CD4-positive, alpha-beta T cell treated with Interleukin-6 for 4 hours (primary cell): ENCODE data around the gene MTHFD1L.
"Not testable (repeated sequence)": the region's sequence is repeated elsewhere in the genome, so short reads cannot be mapped to it uniquely, and the experiment has no call there.

ENCODE experiments used
- DNase-seq: peaks from one replicate; pipeline ENCODE4 v3.0.0-alpha.2; 2020; ENCODE audit warnings: mixed read lengths

The MTHFD1L gene

GRCh38 chr6:151021896-151022295, 156.4 kb downstream of the MTHFD1L start:
- DNase-seq = no peak

DNA sequence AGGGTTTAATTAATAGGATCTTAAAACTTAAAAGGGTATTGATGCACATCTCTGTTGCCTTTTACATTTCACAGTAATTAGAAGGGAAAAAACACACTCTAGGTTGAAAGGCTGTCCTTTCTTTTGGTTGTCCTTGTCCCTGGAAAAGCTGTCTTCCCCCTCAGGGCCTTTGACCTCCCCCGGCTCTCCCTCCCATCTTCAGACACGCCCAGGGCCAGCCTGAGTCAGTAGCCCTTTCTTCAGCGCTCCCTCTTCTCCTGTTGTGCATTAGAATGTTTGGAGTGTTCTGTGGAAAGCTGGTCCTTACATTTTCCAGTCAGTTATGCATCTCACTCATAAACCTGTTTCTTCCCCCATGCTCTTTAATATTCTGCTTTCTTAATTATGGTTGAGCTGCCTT, 157.0 kb downstream of the MTHFD1L start:
- DNase-seq = no peak

- no peak for DNase-seq
These were observed 157.8 kb downstream of the MTHFD1L start for GRCh38 chr6:151023342-151023741.

DNA sequence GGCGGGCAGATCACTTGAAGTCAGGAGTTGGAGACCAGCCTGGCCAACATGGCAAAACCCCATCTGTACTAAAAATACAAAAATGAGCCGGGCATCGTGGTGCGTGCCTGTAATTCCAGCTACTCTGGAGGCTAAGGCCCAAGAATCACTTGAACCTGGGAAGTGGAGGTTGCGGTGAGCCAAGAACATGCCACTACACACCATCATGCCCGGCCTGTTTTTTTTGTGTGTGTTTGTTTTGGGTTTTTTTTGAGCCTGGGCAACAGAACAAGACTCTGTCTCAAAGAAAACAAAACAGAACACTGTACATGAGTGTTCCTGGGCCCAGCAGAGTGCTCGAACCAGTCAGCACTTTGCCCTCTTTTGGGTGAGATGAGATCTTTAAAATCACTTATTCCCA, 159.1 kb downstream of the MTHFD1L start:
- DNase-seq = no peak

DNA sequence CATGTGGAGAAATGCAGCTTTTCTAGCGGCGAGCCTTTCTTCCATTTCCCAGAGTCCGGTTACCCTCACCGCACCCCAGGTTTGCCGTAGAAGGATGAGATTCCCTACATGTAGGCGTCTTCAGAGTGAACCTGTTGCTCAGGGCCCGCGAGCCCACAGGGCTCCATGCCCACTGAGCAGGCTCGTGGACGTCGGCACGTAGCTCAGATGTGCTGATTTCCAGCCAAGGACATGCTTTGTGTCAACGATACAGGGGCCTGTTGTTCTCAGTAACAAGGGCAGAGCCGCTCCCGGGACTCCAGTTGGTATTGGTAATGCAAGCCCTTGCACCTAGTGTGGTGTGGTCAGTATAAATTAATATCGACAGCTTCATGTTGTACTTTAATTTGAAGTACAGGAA, 159.6 kb downstream of the MTHFD1L start:
- no peak for DNase-seq

- no peak for DNase-seq
These were observed 160.7 kb downstream of the MTHFD1L start for GRCh38 chr6:151026041-151026663.

GRCh38 chr6:151027295-151027747, 161.8 kb downstream of the MTHFD1L start:
- no peak for DNase-seq

DNA sequence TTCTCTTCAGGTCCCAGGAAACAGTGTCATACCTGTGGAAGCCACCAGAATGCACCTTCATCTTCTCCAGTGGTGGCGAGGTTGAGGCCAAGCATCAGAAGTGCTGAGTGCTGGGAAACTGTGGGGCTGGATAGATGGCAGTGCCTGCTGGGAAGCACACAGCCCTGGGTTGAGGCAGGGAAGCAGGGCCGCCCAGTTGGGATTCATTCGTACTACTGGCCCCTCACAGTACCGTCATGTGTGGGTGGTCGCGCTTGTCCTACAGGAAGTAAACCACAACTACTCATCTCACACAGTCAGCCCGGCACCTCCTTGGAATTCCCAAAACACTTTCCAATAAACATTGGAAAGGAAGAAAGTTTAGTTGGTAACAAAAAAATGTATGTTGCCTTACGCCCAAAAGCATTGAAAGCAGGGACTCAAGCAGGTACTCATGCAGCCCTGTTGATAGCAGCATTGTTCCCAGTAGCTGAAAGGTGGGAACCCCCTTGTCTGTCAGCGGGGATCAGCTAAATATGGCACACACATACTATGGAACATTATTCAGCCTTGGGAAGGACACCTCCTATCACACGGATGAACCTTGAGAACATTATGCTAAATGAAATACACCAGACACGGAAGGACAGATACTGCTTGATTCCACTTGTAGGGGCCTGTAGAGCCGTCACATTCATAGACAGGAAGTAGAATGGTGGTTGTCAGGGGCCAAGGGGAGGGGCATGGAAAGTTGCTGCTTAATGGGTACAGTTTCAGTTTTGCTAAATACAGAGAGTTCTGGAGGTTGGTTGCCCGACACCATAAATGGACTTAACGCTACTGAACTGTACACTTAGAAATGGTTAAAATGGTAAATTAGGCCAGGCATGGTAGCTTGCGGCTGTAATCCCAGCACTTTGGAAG, 162.7 kb downstream of the MTHFD1L start:
- no peak for DNase-seq

- DNase-seq = no peak
These were observed 164.5 kb downstream of the MTHFD1L start for GRCh38 chr6:151029970-151030369.

DNA sequence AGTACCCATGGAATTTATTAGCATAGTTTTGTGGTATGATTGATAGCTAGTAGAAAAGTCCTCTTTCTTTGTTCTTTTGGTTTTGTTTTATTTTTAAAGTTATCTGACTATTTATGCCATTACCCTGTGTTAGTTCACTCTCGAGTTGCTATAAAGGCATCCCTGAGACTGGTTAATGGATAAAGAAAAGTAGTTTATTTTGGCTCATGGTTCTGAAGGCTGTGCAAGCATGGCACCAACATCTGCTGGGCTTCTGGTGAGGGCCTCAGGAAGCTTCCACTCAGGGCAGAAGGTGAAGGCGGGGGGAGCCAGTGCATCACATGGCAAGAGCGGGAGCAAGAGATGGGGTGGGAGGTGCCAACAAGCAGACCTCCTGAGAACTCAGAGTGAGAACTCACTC, 166.5 kb downstream of the MTHFD1L start:
- DNase-seq = no peak

GRCh38 chr6:151034825-151035781, 169.6 kb downstream of the MTHFD1L start:
- DNase-seq = no peak

DNA sequence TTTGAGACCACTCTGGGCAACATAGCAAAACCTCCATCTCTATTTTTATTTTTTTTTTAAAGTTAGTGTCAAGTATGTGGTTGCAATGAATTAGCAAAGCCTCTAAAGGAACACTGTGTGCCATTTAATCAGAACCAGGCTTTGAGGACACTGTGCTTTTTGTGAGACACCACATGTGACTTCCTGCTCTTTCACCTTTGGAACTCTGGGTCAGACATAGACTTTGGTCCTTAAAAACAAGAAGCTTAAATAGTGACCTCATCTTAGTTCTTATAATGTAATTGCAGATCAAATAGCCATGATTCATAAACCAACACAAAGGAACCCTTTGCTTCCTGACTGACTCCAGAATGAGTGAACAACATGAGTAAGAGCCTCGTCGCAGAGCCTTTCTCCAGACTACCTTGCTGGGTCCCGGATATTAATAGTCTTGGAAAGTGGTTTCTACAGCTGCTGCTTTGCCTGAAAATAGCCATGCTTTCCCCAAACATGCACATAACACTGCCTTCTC, 170.8 kb downstream of the MTHFD1L start:
- not testable (repeated sequence) for DNase-seq

GRCh38 chr6:151036869-151037680, 171.6 kb downstream of the MTHFD1L start:
- DNase-seq = no peak

DNA sequence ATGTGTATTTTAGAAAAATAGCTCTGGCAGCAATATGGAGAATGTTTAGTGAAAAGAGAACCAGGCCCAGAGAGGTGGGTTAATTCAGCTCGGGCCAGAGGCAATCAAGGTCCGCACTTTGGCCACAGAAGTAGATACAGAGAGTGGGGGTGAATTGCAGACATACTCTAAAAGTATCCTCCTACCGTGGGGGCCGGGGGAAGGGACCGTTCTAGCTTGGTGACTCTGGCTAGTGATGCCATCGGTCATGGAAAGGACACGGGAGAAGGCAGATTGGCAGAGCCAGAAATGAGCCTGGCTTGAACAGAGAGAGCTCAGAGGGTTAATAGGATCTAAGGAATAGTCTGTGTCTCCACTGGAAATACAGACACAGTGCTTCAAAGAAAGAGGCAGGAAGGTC, 173.1 kb downstream of the MTHFD1L start:
- no peak for DNase-seq

GRCh38 chr6:151040888-151041521, 175.5 kb downstream of the MTHFD1L start:
- DNase-seq = not testable (repeated sequence)

DNA sequence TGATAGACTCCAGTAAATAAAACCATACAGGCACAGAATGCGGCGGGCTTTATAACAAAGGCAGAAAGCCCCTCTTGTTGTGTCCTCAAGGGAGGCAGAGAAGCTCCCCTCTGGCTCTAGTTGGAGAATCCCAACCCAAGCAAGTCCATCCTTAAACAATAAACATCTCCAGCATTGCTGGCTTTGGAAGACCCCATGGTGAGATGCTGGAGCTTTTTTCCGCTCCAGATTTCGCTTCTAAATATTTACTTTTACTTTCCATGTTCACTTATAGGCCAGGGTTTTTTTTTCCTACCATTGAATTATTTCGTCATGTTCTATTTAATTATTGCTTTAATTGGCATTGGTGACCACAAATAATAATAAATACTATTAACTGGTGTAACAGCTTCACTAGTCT, 176.2 kb downstream of the MTHFD1L start:
- DNase-seq = no peak

DNA sequence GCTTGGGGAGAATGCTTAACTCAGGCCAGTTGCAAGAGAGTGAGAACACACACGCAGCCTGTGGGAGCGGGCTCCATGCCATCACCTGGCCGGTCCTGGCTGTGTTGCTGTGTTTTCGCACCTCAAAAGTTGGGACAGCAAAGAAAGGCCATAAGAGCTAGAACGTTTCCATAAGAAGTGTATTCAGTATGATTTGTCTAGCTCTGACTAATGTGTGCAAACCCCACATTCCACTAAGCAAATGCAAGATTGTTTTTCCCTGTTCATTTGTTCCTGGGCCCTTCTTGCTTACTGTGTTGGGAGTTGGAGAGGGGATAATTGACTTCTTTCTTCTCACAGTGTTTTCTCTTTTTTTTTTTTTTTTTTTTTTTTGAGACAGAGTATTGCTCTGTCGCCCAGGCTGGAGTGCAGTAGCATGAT, 177.4 kb downstream of the MTHFD1L start:
- DNase-seq = not testable (repeated sequence)

DNA sequence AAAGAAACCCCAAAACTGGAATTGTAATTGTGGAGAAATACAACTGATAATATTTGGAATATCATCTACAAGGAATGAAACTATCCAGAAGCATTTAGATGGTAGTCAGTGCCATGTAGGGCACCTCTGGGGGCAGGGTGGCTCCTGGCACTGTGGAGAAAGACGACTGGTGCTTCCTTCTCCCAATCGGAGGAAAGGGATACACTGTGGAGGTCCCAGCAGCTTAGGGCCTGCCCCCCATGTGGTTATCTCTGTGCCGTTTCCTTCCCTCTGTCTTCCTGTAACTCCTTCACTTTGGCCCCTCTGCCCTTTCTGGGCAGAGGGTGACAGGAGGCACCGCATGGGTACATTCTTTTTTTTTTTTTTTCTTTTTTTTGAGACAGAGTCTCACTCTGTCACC, 178.4 kb downstream of the MTHFD1L start:
- DNase-seq = no peak

DNA sequence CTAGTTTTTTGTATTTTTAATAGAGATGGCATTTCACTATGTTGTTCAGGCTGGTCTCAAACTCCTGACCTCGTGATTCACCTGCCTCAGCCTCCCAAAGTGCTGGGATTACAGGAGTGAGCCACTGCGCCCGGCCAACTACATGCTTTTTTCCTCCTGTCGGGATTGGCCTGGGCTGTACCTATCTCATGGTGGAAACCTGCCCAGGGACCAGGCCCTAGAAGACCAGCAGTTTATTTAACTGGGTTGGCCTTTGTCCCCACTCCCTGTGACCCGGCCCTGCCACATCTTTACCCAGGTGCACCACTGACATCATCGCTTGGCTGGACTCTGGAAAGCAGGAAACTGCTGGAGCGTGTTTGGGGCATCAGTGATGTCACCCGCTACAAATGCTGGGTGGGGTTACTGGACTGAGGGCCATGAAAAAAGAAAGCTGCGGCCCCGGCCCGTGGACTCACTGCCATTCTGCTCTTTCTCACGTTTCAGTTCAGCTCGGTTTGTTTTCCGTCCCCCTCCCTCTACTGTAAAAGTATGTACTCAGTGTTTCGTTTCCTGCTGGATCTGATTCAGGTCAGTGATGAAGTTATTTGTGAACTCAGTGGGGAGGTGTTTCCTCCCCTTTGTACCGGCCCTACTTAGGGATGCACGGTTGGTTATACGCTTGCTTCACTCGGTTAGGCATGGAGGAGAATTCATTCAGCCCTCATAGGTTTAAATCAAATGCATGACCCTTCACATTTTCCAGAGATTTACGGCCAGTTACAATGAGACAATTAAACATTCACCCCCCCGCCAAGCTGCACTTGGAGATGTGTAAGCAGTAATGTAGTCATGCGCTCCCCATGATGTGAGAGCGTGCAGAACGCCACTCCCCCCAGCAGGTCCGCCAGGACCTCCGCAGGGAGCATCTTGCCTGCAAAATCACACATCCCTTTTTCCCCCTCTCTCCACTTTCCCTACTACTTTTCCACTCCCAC, 179.3 kb downstream of the MTHFD1L start:
- DNase-seq = no peak
